Vagina (tissue), 2 donors: Measurements from ENCODE around the gene SIX3. TPM values are rescaled to one million over a fixed set of nuclear protein-coding genes. Genes with fewer than 3 reads are reported as not detected.

Source experiments
- DNase-seq, 2 donors: peaks; one replicate each; pipeline ENCODE4 v3.0.0-alpha.2; 2017; ENCODE audit errors: extremely low spot score in 2 of 2
- H3K27ac ChIP-seq: fragments of 200-600 bp; sonication (generic); one replicate; pipeline ENCODE4 v1.5.1; 2019
- H3K27me3 ChIP-seq: fragments of 200-600 bp; sonication (generic); one replicate; pipeline ENCODE4 v1.5.1; 2019
- H3K36me3 ChIP-seq, 2 donors: fragments of 200-600 bp; sonication (generic); one replicate each; pipeline ENCODE4 v1.5.1; 2017 to 2019
- H3K4me1 ChIP-seq: fragments of 200-600 bp; sonication (generic); one replicate; pipeline ENCODE4 v1.5.1; 2019
- H3K4me3 ChIP-seq, 2 donors: fragments of 200-600 bp; sonication (generic); 1 replicate in 1 of 2; 2 replicates in 1 of 2; pipeline ENCODE4 v1.5.1; 2016 to 2019
- H3K9me3 ChIP-seq: fragments of 200-600 bp; sonication (generic); one replicate; pipeline ENCODE4 v1.5.1; 2019
- POLR2A ChIP-seq, 2 donors: fragments of 450-650 bp; IDR thresholded peaks; one replicate each; pipeline ENCODE4 v1.6.1; 2017; ENCODE audit warnings: antibody characterized with exemption in 2 of 2, mild to moderate bottlenecking in 2 of 2, moderate library complexity in 2 of 2
- POLR2AphosphoS5 ChIP-seq, 2 donors: sonication (generic); formaldehyde crosslinking; IDR thresholded peaks; one replicate each; pipeline ENCODE4 v1.9.0; 2017; ENCODE audit warnings: antibody characterized with exemption in 2 of 2, mild to moderate bottlenecking in 2 of 2, low read depth in 1 of 2; ENCODE audit not compliant: insufficient read depth in 1 of 2
- intact Hi-C: fragments of 100-400 bp; cut with DNase I; formaldehyde crosslinking; loops from one replicate; pipeline ENCODE4 v1.15.1; 2023
- total RNA-seq: library from RNA; depleted of rRNA; stranded (reverse); fragments of >200 nt; gene quantifications from one replicate; pipeline ENCODE4 v1.2.3, GENCODE V29; 2016
- TF ChIP-seq, protein P1 (sequence below), 3 experiments: fragments of 450-650 bp in 2 of 3; fragments of 200-600 bp in 1 of 3; sonication (generic) in 1 of 3; IDR thresholded peaks; one replicate each; pipeline ENCODE4 v1.5.1; 2017 to 2019; ENCODE audit warnings: antibody characterized with exemption in 3 of 3, mild to moderate bottlenecking in 2 of 3, moderate library complexity in 2 of 3

The SIX3 gene
- total RNA-seq, 1 donor from 2014 or later, result not detected

DNA sequence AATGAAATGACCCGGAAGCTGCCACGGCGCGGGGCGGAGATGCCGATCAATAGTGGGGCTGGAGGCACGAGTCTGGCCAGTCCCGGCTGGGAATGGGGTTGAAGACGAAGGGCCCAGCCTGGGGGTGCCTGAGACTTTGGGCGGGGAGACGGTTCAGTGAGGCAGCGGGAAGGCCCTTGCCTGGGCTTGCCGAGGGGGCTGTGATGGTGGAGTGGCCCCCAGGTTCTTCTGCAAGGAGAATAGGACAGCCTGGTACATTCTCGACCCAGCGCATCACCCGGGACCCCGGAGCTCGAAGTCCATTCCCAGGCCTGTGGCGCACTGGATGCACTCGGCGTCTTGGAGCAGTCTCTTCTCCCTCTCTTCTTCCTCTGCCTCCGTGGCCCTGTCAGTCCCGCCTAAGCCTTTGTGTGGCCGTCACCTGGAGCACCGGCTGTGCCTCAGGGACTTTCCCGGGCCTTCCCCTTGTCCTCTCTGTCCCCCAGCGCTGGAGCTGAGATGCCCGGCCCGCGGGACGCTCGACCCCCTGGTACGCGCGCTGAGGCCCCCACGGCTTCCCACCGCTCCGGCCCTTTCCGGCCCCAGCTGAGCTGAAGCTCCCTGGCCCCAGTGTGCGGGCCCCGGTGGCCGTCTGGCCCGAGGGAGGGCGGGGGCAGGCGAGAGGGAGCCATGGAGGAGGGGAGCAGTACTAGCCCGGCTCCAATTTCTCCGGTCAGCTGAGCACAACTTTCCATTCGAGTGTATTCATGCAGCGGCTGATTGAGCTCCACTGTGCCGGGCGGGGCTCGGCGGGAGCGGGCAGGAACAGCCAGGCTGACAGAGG lies 8.0 kb downstream of the SIX3 start:
- Histone ChIP-seq H3K36me3 (no peaks in the 10 kb centered on the region), H3K4me1 (peaks cover 31% of the 10 kb centered on the region), H3K9me3 (no peaks in the 10 kb centered on the region), H3K4me3 (no peak overlapping the region), H3K27ac (no peak overlapping the region), H3K27me3 (peaks cover 10% of the 10 kb centered on the region)
- no peak for DNase-seq
- intact Hi-C loops, result loop anchor here (5.0 to 10.0 kb wide), 2 partner anchors 905 to 1293 kb away; no protein-coding TSS in a partner anchor
- TF ChIP-seq POLR2AphosphoS5 (IDR thresholded peaks at IDR 0.05; ENCODE audit: insufficient read depth in 1 of 2, low read depth in 1 of 2) (no peak), POLR2A (IDR thresholded peaks at IDR 0.05) (no peak)
- TF ChIP-seq, protein P1, sequence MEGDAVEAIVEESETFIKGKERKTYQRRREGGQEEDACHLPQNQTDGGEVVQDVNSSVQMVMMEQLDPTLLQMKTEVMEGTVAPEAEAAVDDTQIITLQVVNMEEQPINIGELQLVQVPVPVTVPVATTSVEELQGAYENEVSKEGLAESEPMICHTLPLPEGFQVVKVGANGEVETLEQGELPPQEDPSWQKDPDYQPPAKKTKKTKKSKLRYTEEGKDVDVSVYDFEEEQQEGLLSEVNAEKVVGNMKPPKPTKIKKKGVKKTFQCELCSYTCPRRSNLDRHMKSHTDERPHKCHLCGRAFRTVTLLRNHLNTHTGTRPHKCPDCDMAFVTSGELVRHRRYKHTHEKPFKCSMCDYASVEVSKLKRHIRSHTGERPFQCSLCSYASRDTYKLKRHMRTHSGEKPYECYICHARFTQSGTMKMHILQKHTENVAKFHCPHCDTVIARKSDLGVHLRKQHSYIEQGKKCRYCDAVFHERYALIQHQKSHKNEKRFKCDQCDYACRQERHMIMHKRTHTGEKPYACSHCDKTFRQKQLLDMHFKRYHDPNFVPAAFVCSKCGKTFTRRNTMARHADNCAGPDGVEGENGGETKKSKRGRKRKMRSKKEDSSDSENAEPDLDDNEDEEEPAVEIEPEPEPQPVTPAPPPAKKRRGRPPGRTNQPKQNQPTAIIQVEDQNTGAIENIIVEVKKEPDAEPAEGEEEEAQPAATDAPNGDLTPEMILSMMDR (IDR thresholded peaks at IDR 0.05), result no peak

DNA sequence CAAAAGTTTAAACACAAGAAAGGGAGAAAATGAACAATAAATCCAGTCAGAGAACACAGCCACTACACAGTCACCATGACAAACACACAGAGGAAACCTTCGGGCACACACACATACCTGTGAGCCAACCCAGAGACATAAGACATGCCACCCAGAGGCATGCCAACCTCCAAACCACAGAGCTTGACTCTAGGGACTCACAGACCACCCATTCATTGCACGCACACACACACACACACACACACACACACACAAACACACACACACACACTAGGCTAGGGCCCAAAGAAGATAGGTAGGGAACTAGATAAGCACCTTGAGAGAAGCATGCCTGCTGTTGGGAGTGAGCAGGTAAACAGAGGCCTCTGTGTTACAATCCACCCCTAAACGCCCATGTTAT lies 9.1 kb downstream of the SIX3 start:
- Histone ChIP-seq H3K36me3 (no peaks in the 10 kb centered on the region), H3K4me3 (no peak overlapping the region), H3K27me3 (peaks cover 6% of the 10 kb centered on the region), H3K9me3 (no peaks in the 10 kb centered on the region), H3K4me1 (peaks cover 37% of the 10 kb centered on the region), H3K27ac (no peak overlapping the region)
- TF ChIP-seq POLR2AphosphoS5 (IDR thresholded peaks at IDR 0.05; ENCODE audit: insufficient read depth in 1 of 2, low read depth in 1 of 2) (no peak), POLR2A (IDR thresholded peaks at IDR 0.05) (no peak)
- TF ChIP-seq, protein P1 (IDR thresholded peaks at IDR 0.05), result no peak
- intact Hi-C loops, result loop anchor here (5.0 to 10.0 kb wide), 2 partner anchors 906 to 1292 kb away; no protein-coding TSS in a partner anchor
- no peak for DNase-seq

DNA sequence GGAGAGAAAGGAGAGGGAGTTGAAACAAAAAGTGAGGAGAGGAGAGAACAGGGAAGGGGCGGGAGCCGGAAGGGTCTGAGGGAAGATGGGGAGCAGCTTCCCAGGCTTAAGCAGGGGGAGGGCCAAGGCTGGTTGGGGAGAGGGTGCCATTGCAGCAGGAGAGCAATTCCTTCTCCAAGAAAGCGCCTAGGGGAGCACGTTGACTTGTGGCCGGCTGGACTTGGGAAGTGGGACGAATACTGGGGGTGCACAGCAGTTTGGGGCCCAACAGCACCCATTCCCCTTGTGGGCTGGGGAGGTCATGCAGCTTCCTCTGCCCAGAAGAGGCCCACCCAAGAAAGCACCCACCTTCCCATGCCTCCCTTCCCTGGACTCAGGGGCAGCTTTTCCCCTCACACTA lies 9.6 kb downstream of the SIX3 start:
- peaks cover 42% of the 10 kb centered on the region for H3K4me1 ChIP-seq

DNA sequence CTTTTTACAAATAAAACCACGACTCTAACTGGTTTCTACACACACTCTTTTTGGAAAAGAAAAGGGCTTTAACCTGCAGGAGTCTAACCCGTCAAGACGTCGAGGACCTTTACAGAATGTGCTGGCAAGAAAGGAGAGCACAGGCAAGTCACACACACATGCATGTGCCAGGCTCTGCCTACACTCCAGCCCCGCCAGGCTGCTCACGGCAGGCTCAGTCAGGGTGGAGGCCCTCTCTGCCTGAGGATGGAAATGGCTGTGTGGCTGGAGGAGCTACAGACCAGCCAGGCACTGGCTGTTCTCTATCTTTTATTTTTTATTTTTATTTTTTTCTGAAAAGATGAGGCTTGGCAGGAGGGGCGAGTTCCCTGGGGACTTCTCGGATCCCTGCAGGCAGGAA lies 10.2 kb downstream of the SIX3 start:
- intact Hi-C loops, result loop anchor here (5.0 to 10.0 kb wide), 2 partner anchors 907 to 1291 kb away; no protein-coding TSS in a partner anchor
- Histone ChIP-seq H3K4me1 (peaks cover 44% of the 10 kb centered on the region), H3K27me3 (peaks cover 6% of the 10 kb centered on the region), H3K4me3 (peak overlapping the region; percentile 21 to 35), H3K36me3 (no peaks in the 10 kb centered on the region), H3K9me3 (no peaks in the 10 kb centered on the region), H3K27ac (no peak overlapping the region)
- DNase-seq, result no peak
- TF ChIP-seq, protein P1 (IDR thresholded peaks at IDR 0.05), result no peak
- TF ChIP-seq POLR2A (IDR thresholded peaks at IDR 0.05) (no peak), POLR2AphosphoS5 (IDR thresholded peaks at IDR 0.05; ENCODE audit: insufficient read depth in 1 of 2, low read depth in 1 of 2) (no peak)

More for the DNA sequence above, 9.6 kb downstream of the SIX3 start:
- DNase-seq, result no peak
- TF ChIP-seq POLR2A (IDR thresholded peaks at IDR 0.05), result no peak
- TF ChIP-seq, protein P1 (IDR thresholded peaks at IDR 0.05), result no peak
- no peak overlapping the region for H3K4me3 ChIP-seq
- no peak overlapping the region for H3K27ac ChIP-seq
- no peaks in the 10 kb centered on the region for H3K9me3 ChIP-seq
- H3K27me3 ChIP-seq, result peaks cover 6% of the 10 kb centered on the region
- intact Hi-C loops, result loop anchor here (5.0 to 10.0 kb wide), 2 partner anchors 906 to 1291 kb away; no protein-coding TSS in a partner anchor
- H3K36me3 ChIP-seq, result no peaks in the 10 kb centered on the region
